Fibroblast of skin of right biceps (primary cell): Measurements from ENCODE around the gene RNF40.

Source experiments
- DNase-seq: peaks from one replicate; pipeline ENCODE4 v3.0.0-alpha.2; 2013

The RNF40 gene

DNA sequence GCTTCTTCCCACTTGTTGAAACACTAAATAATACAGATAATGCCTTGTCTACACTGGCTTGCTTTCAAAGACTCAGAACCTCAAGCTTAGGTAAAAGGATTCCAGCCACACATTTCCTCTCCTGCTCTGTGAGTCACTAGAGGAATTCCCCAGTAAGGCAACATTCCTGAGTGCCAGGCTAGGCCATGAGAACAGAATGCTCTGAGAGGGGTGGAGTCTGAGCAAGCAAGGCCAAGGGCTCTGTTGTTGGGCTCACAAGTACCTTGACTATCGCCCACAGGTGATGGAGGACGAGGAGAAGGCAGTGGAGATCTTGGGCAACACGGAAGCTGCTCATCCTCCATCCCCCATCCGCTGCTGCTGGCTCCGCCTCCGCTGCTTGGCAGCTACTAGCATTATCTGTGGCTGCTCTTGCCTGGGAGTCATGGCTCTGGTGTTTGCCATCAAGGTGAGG, 20.6 kb upstream of the RNF40 start:
- peak; percentile 83 for DNase-seq

DNA sequence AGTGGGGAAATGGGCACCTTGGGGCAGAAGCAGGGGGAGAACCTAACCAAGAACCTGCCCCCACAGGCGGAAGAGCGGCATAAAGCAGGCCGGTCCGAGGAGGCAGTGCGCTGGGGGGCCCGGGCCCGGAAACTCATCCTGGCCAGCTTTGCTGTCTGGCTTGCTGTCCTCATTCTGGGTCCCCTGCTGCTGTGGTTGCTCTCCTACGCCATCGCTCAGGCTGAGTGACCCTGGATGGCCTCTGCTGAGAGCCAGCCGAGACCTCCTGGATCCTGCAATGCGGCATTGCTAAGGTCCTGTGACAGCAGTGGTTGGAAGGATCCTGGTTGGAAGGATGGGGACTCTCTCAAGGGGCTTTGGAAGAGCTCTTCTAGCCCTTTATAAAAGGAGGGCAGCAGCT, 18.4 kb upstream of the RNF40 start:
- DNase-seq: no peak

DNA sequence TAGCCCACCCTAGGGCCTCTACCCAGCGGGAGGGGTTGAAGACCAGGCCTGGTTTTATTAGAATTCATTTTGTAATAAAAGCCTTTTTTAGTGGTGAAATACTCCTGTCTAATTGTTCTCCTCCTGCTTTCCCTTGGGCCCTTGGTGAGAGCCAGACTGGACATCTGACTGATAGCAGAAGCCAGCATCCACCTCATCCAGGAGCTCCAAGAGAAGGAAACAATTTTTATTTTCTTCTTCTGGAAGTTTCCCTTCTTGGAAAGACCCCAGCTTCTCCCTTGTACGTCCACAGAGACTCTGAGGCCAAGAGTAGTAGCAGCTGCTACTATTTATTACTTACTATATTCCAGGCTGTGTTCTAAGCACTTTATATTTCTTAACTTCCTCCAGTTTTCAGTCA, 17.9 kb upstream of the RNF40 start:
- no peak for DNase-seq

DNA sequence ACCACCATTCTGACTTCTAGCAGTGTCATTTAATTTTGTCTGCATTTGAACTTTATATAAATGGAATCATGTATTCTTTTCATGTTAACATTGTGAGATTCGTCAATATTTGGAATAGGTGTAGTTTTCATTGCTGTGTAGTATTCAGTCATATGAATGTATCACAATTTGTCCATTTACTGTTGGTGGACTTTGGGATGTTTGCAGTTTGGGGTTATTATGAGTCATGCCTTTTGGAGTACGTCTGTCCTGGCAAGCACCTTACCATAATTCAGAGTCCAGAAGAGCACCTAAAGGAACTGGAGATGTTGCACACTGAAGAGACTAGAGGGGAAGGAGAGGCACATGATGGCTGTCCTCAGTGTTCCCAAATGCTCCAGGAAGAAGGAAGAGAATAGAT, 17.0 kb upstream of the RNF40 start:
- no peak for DNase-seq

DNA sequence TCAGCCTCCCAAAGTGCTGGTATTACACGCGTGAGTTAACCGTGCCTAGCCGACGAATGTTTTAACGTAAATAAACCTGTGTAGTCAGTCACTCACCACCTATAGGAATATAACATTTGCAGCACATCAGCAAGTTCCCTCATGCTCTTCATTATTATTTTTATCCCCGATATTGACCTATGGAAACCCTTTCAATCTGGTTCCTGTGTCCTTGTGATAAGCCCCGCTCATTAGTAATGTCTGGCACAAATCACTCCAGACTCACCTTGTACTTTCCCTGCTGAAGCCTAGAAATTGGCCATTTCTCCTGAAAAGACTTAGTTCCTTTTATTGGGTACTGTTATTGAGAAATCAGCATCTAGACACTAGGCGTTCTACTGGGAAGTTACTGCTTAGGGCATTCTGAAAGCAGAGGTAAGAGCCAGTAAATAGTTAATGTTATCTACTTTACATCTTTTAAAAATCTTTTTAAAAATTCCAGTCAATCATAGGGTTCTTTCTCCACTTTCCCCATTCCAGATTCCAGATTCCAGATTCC, 15.4 kb upstream of the RNF40 start:
- DNase-seq: no peak

DNA sequence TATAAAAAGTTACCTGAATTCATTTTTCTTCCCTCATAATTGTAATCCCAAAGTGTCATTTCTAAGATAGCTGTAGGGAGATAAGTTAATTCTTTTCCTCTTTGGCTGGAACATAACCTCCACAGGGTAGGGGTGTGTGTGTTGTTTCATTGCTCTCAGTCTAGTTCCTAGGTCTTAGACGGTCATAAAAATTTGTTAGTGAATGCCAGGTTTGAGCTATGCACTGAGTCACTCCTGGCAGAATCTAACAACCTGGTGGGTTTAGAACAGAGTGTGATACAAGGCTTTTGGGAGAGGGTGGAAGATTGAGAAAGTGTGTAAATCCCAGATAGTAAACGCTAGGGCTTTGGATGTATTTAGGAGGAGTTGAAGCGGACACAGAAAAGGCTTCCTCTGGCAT, 14.8 kb upstream of the RNF40 start:
- peak; percentile 31 for DNase-seq

DNA sequence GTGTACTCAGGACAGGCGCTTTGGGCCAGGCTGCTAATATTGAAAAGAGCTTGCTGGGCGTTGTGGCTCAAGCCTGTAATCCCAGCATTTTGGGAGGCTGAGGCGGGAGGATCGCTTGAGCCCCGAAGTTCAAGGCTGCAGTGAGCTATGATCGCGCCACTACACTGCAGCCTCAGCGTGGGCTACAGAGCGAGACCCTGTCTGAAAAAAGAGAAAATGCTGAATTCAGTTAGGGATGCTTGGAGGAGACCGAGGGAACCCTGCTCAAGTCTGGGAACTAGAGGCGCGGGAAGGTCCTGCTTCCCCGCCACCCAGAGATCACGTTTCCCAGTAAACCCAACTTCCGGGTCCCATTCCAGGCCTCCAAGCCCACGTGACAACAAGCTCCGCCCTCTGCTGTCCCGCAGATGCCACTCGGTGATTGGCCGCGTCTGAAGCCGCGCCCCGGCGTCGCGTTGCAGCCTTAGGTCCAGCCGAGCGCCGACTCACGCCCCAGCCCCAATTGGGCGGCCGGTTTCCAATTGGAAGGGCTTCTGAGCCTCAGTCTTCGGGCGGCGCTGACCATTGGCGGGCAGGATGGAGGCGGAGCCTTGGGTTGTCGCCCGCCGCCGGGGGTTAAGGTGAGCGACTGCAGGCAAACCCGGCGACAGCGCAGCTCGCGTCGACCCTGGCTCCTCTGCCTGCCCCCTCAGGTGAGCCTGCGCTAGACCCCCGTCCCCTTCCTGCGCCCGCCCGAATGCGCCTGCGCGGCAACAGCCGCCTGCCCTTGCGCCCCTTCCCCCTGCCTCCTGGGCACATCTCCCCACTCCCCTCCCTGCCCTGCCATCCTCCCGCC, 14.1 kb upstream of the RNF40 start, which contains the start of gene PHKG2:
TSS of gene PHKG2 (plus strand) at position 627 of the 835 bp plus-strand sequence. CDS start 396 bp downstream, outside the sequence.
- DNase-seq: peak; percentile 99

DNA sequence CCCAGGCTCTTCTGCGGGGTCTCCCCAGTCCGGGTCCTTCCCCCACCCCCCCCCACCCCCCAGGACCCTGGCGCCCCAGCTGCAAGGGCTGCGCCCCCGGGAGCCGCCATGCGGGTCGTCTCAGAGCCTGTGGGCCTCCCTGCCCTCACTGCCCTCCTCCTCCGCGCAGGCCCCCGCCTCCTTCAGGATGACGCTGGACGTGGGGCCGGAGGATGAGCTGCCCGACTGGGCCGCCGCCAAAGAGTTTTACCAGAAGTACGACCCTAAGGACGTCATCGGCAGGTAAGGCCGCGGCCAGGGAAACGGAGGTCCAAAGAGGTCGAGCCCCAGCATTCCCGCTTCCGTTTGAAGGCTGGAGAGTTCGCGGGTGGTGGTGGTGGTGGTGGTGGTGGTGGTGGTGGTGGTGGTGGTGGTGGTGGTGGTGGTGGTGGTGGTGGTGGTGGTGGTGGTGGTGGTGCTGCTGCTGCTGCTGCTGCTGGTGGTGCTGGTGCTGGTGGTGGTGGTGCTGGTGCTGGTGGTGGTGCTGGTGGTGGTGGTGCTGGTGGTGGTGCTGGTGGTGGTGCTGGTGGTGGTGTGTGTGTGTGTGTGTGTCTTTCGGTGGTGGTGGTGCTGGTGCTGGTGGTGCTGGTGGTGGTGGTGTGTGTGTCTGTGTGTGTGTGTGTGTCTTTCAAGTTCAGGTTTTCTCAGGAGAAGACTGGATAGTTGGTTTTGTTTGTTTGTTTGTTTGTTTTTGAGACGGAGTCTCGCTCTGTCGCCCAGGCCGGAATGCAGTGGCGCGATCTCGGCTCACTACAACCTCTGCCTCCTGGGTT, 13.3 kb upstream of the RNF40 start:
- DNase-seq: peak; percentile 41

DNA sequence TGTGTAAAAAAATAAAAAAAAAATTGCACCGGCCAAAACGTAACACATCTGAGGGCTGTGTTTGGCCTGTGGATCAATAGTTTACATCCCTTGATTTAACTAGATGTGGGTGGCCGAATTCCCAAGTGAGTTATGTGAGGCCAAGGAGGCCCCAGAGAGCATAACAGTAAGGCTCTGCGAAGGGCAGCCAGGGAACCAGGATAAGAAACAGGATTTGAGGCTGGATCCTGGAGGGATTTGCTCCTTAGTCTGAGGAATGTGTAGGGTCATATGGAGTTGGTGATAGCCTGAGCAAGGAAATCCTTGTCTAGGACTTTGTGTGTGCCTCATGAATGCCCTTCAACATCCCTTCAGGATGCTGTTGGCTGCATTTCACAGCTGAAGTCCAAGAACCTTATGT, 11.9 kb upstream of the RNF40 start:
- no peak for DNase-seq

DNA sequence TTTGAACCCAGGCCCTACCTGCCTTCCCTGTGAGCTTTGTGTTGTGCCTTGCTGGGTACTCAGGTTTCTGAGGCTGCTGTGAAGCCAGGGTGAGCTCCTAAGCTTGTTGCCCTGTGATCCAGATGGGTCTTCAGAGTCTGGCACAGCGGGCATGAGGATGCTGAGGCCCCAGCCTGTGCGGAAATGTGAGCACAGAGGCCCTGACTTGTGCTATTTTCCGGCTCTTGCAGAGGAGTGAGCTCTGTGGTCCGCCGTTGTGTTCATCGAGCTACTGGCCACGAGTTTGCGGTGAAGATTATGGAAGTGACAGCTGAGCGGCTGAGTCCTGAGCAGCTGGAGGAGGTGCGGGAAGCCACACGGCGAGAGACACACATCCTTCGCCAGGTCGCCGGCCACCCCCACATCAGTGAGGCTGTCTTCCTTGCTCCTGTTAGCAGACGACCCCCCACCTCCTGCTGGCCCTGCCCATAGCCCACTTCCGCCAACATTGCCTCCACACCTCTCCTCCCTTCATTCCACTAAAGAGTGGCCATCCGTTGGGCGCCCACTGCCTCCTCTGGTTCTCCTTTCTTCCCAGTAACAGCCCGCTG, 11.2 kb upstream of the RNF40 start:
- no peak for DNase-seq

DNA sequence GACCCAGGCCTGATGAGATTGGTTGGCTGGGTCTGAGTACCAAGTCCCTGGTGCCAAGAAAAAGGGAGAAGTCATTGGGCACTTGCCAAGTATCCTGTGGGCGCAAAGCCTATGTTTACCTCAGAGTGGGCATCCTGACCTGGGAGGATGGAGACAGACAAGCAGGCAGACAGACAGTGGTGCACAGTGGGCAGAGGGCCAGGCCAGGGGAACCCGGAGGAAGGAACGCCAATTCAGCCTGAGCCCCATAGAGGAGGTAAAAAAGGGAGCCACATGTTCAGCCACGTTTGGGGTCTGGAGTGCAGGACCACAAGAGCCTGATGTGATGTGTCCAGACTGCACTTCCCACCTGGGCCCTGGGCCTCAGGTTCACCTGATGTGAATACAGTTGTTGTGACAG, 8.5 kb upstream of the RNF40 start:
- DNase-seq: no peak

DNA sequence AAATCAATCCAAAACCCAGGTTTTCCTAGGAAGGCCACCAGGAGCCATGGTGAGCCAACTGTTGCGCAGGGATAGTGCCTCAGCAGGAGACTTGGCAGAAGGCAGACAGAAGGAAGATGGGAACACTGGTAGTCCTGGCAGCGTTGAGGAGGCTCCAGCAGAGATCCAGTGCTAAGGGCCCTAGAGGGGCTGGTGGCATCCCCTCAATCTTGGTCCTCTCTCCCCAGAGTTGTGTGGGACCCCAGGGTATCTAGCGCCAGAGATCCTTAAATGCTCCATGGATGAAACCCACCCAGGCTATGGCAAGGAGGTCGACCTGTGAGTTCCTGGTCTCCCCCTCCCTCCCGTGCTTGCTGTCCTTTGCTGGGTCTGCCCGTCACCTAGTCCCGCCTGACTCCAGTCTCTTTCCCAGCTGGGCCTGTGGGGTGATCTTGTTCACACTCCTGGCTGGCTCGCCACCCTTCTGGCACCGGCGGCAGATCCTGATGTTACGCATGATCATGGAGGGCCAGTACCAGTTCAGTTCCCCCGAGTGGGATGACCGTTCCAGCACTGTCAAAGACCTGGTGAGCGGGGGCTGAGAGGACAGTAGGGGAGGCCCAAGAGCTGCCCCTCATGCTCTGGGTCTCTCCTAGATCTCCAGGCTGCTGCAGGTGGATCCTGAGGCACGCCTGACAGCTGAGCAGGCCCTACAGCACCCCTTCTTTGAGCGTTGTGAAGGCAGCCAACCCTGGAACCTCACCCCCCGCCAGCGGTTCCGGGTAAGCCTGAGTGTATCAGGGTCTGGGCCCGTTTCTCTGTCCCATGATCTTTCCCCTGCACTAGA, 6.0 kb upstream of the RNF40 start:
- no peak for DNase-seq

DNA sequence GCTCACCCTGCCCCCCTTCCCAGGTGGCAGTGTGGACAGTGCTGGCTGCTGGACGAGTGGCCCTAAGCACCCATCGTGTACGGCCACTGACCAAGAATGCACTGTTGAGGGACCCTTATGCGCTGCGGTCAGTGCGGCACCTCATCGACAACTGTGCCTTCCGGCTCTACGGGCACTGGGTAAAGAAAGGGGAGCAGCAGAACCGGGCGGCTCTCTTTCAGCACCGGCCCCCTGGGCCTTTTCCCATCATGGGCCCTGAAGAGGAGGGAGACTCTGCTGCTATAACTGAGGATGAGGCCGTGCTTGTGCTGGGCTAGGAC, 5.4 kb upstream of the RNF40 start:
- no peak for DNase-seq

DNA sequence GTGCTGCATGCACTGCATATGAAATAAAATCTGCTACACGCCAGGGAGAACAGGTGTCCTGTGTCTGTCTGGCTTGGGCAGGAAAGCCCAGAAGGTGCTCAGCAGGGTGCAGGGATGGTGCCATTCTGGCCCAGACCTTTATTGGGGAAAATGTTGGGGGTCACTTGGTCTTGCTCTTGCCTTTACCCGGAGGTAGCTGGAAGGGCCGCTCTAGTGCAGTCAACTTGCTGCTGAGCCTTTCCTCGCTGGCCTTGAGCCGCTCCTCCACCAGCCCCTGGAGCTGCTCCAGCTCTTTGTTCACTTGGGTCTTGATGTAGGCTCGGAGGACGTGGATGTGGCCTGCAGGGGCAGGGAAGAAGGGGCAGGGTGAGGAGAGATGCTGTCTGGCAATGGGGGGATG, 4.8 kb upstream of the RNF40 start:
- no peak for DNase-seq

DNA sequence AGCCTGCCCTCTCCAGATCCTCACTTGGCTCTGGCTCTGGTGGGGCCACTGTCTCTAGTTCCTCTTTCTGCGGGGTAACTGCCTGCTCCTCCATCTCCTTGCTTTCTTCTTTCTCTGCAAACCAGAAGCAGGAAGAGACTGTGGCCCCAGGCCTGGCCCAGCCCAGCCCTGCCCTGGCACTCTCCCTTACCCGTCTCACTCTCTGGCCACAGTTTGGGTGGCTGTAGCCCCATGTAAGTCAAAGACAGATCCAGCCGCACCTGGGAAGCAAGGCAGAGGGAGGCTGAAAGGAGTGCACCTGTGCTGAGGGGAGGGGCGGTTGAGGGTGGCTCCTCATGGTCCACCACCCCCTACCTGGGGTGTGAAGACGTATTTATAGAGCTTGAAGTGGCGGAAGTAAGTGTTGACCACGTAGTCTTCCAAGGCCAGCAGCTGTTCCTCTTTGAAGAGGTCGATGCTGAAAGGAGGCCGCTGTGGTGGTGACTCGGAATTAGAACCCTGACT, 3.1 kb upstream of the RNF40 start:
- no peak for DNase-seq

DNA sequence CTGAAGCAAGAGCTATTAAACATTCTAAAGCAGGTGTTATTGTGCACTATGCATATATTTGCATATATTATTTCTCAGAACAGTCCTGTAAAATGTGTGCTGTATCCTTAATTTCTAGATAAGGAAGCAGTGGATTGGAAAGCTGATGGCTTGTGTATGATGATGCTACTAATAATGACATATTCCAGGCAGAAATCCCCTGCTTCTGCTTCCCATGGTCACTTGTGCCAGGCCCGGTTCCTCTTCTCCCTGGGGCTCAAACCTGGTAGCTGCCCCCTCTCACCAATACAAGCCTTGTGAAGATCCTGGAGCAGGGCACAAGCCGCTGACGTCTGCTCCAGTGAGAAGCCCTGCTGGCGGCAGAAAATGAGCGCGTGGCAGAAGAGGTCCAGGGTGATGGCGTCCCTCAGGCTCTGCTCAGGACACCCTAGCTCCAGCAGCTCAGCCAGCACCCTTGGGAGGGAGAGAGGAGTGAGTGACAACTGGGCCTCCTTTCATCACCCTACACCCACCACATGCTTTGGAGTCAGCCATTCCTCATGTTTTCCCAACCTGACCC, 2.0 kb upstream of the RNF40 start:
- DNase-seq: no peak

DNA sequence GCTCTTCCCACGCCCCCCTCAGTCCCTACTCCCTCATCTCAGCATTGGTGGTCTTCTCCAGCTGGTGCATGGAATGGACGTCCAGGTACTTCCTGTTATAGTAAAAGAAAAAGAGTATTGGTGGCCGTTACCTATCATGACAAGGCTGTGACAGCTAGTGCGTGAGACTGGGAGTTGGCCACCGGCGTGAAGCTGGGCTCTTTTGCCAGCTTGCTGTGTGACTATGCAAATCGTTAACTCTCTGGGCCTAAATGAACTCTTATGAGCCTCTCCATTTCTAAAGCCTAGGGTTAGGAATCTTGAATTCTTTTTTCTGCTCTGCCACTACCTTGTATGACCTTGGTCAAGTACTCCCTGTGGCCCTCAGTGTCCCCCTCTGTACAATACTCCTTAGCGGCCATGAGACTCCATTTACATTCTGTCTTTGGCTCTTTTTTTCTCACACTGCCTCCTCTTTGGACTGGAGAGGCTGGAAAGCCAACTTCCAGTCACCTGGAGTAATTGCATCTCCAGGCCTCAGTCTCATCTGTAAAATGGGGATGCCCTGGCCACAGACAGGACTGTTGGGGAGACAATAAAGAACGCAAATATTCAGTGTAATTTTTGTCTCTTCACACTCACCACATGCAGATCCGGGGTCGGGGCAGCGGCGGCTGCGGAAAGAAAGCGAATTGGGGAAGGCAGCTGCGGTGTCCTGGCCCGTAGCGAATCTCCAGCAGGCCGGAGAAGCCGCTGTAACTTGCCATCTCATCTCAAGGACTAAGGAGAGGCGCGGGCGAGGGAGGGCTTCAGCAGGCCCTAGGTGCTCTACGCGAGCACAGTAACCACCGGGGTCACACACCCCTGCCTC, 1.3 kb upstream of the RNF40 start:
- DNase-seq: no peak

DNA sequence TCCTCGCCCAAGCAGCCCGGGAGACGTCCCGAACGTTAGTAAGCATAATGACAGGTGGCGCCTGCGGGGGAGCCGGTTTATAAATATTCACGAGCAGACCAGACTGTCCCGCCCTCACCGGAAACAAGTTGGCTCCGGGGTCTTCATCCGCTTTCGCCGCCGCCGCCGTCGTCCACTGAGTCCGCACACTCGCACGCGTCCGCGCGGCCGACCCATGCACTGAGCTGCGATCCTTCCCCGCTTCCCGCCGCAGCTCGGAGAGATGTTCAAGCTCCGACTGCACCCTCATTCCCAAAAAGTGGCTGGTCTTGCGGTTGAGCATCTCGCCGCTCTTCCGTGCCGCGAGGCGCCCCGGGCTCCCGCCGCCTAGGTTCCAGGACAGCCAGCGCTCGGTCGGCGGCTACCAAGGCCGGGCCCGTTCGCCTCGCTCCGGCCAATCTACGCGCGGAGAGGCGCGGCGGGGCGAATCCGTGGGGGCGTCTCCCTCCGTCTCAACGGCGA, 645 bp upstream of the RNF40 start:
- peak; percentile 19 for DNase-seq

DNA sequence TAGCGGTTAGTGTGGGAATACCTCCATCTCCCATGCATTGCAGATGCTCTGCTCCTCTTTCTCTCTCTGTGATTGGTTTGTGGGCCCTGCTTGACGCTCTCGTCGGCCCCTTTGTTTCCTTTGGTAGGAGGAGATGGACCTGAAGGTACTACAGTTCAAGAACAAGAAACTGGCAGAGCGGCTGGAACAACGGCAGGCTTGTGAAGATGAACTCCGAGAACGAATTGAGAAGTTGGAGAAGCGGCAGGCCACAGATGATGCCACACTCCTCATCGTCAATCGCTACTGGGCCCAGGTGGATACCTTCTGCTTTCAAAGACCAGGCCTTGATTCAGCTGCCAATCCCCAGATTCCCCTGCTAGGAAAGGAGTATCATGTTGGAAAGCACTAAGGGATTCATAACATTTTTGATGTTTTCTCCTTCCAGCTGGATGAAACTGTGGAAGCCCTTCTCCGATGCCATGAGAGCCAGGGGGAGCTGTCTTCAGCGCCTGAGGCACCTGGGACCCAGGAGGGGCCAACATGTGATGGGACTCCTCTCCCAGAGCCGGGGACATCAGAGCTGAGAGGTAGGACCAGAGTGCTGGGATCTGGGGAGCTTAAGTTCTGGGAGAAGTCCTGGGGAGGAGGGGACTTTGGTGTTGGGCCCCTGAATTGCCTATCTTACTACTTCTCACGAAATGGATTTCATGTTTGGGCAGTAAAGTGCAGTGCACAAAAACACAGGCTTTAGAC, 1.0 kb downstream of the RNF40 start:
- no peak for DNase-seq

DNA sequence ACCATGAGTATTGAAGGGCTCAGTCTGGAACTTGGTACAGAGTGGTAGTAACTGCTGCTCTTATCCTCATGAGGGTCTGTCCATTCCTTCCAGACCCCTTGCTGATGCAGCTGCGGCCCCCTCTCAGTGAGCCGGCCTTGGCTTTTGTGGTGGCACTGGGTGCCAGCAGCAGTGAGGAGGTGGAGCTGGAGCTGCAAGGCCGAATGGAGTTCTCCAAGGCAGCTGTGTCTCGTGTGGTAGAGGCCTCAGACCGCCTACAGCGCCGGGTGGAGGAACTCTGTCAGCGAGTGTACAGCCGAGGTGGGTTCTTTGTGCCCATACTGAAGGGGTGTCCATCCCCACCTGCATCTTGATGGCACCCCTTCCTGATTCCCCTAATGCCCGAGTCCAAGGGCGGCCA, 2.0 kb downstream of the RNF40 start:
- DNase-seq: no peak
